SJSA1 (cell line): Measurements from ENCODE around the gene CDC42EP4. TPM values are rescaled to one million over a fixed set of nuclear protein-coding genes. Genes with fewer than 3 reads are reported as not detected.
"Not testable (repeated sequence)": the region's sequence is repeated elsewhere in the genome, so short reads cannot be mapped to it uniquely, and the experiment has no call there.

Source experiments
- DNase-seq, 2 experiments: peaks; one replicate each; pipeline ENCODE4 v3.0.0-alpha.2; 2015 to 2020; ENCODE audit warnings: low spot score in 2 of 2, low read depth in 1 of 2
- H3K27ac ChIP-seq: fragments of 250-450 bp; sonication (Bioruptor Pico); 2 replicates; pipeline ENCODE4 v1.5.1; 2020; ENCODE audit warnings: mild to moderate bottlenecking, moderate library complexity
- H3K27me3 ChIP-seq: fragments of 250-450 bp; sonication (Bioruptor Pico); replicated peaks from 2 replicates; pipeline ENCODE4 v1.5.1; 2020; ENCODE audit warnings: mild to moderate bottlenecking, moderate library complexity
- H3K36me3 ChIP-seq: fragments of 250-450 bp; sonication (Bioruptor Pico); 2 replicates; pipeline ENCODE4 v1.5.1; 2020; ENCODE audit warnings: mild to moderate bottlenecking
- H3K4me1 ChIP-seq: fragments of 250-450 bp; sonication (Bioruptor Pico); replicated peaks from 2 replicates; pipeline ENCODE4 v1.6.1; 2021; ENCODE audit warnings: mild to moderate bottlenecking
- H3K4me3 ChIP-seq: fragments of 250-450 bp; sonication (Bioruptor Pico); 2 replicates; pipeline ENCODE4 v1.5.1; 2020; ENCODE audit warnings: mild to moderate bottlenecking
- H3K9me3 ChIP-seq: fragments of 250-450 bp; sonication (Bioruptor Pico); replicated peaks from 2 replicates; pipeline ENCODE4 v1.5.1; 2020; ENCODE audit warnings: mild to moderate bottlenecking
- total RNA-seq: library from RNA; depleted of rRNA; stranded (reverse); fragments of >200 nt; shearing (Covaris generic); gene quantifications from 2 replicates; pipeline ENCODE4 v1.2.3, GENCODE V29; 2014

The CDC42EP4 gene
- total RNA-seq, 1 experiment from 2014 or later: 76.1 TPM

- DNase-seq: peak; percentile 99
- H3K27ac ChIP-seq: peak overlapping the region; percentile 84
- no peak overlapping the region; the same call in 1 of the 2 replicates for H3K4me3 ChIP-seq
These were observed 26.3 kb upstream of the CDC42EP4 start for GRCh38 chr17:73338050-73338521.

GRCh38 chr17:73337330-73337710 lies 25.5 kb upstream of the CDC42EP4 start:
- H3K36me3 ChIP-seq: no peaks in the 10 kb centered on the region
- no peak for DNase-seq
- no peaks in the 10 kb centered on the region for H3K27me3 ChIP-seq
- no peaks in the 10 kb centered on the region for H3K9me3 ChIP-seq
- H3K4me1 ChIP-seq: peaks cover 51% of the 10 kb centered on the region
- H3K4me3 ChIP-seq: no peak overlapping the region
- no peak overlapping the region; the same call in 1 of the 2 replicates for H3K27ac ChIP-seq

More at GRCh38 chr17:73338050-73338521, 26.3 kb upstream of the CDC42EP4 start:
- Histone ChIP-seq H3K9me3 (no peaks in the 10 kb centered on the region), H3K27me3 (no peaks in the 10 kb centered on the region), H3K4me1 (peaks cover 59% of the 10 kb centered on the region), H3K36me3 (no peaks in the 10 kb centered on the region)

- DNase-seq: no peak
- no peak overlapping the region for H3K4me3 ChIP-seq
- no peaks in the 10 kb centered on the region for H3K27me3 ChIP-seq
- H3K27ac ChIP-seq: no peak overlapping the region
- no peaks in the 10 kb centered on the region for H3K36me3 ChIP-seq
- H3K4me1 ChIP-seq: peaks cover 44% of the 10 kb centered on the region
- H3K9me3 ChIP-seq: no peaks in the 10 kb centered on the region
These were observed 24.9 kb upstream of the CDC42EP4 start for GRCh38 chr17:73336408-73337329.

GRCh38 chr17:73335591-73336407 lies 24.0 kb upstream of the CDC42EP4 start:
- peaks cover 39% of the 10 kb centered on the region for H3K4me1 ChIP-seq
- no peak overlapping the region for H3K4me3 ChIP-seq
- H3K36me3 ChIP-seq: no peaks in the 10 kb centered on the region
- H3K9me3 ChIP-seq: no peaks in the 10 kb centered on the region
- H3K27me3 ChIP-seq: no peaks in the 10 kb centered on the region
- H3K27ac ChIP-seq: no peak overlapping the region
- DNase-seq: no peak

- no peaks in the 10 kb centered on the region for H3K27me3 ChIP-seq
- no peaks in the 10 kb centered on the region for H3K36me3 ChIP-seq
- no peaks in the 10 kb centered on the region for H3K9me3 ChIP-seq
- H3K27ac ChIP-seq: no peak overlapping the region
- no peak overlapping the region for H3K4me3 ChIP-seq
- H3K4me1 ChIP-seq: peaks cover 33% of the 10 kb centered on the region
- DNase-seq: no peak
These were observed 23.1 kb upstream of the CDC42EP4 start for GRCh38 chr17:73334771-73335513.

- not testable (repeated sequence) for DNase-seq, H3K27ac ChIP-seq, H3K36me3 ChIP-seq, H3K4me3 ChIP-seq, H3K9me3 ChIP-seq, H3K27me3 ChIP-seq
- peaks cover 18% of the 10 kb centered on the region for H3K4me1 ChIP-seq
These were observed 21.6 kb upstream of the CDC42EP4 start for GRCh38 chr17:73333445-73333844.

GRCh38 chr17:73331060-73331459 lies 19.3 kb upstream of the CDC42EP4 start:
- H3K4me1 ChIP-seq: no peaks in the 10 kb centered on the region
- no peak for DNase-seq
- no peak overlapping the region for H3K27ac ChIP-seq

GRCh38 chr17:73327676-73328075 lies 15.9 kb upstream of the CDC42EP4 start:
- DNase-seq: no peak
- H3K27ac ChIP-seq: no peak overlapping the region
- no peaks in the 10 kb centered on the region for H3K36me3 ChIP-seq
- H3K4me1 ChIP-seq: peaks cover 17% of the 10 kb centered on the region
- H3K27me3 ChIP-seq: no peaks in the 10 kb centered on the region
- H3K9me3 ChIP-seq: no peaks in the 10 kb centered on the region
- H3K4me3 ChIP-seq: no peak overlapping the region

More at GRCh38 chr17:73331060-73331459, 19.3 kb upstream of the CDC42EP4 start:
- Histone ChIP-seq H3K9me3 (no peaks in the 10 kb centered on the region), H3K27me3 (no peaks in the 10 kb centered on the region), H3K4me3 (no peak overlapping the region), H3K36me3 (no peaks in the 10 kb centered on the region)

GRCh38 chr17:73325527-73325842 lies 13.7 kb upstream of the CDC42EP4 start:
- Histone ChIP-seq H3K9me3 (no peaks in the 10 kb centered on the region), H3K4me3 (no peak overlapping the region), H3K4me1 (peaks cover 30% of the 10 kb centered on the region), H3K27me3 (no peaks in the 10 kb centered on the region), H3K36me3 (no peaks in the 10 kb centered on the region), H3K27ac (no peak overlapping the region)
- DNase-seq: no peak

GRCh38 chr17:73324711-73325526 lies 13.1 kb upstream of the CDC42EP4 start:
- no peak for DNase-seq
- Histone ChIP-seq H3K4me3 (no peak overlapping the region), H3K4me1 (peaks cover 31% of the 10 kb centered on the region), H3K27ac (no peak overlapping the region), H3K36me3 (no peaks in the 10 kb centered on the region), H3K9me3 (no peaks in the 10 kb centered on the region), H3K27me3 (no peaks in the 10 kb centered on the region)

- Histone ChIP-seq H3K36me3 (no peaks in the 10 kb centered on the region), H3K9me3 (no peaks in the 10 kb centered on the region), H3K4me3 (no peak overlapping the region), H3K27ac (peak overlapping the region; percentile 36), H3K27me3 (no peaks in the 10 kb centered on the region), H3K4me1 (peaks cover 31% of the 10 kb centered on the region)
- peak; percentile 58 to 77 for DNase-seq
These were observed 12.3 kb upstream of the CDC42EP4 start for GRCh38 chr17:73324160-73324475.

GRCh38 chr17:73323409-73324159 lies 11.8 kb upstream of the CDC42EP4 start:
- Histone ChIP-seq H3K4me3 (no peak overlapping the region), H3K9me3 (no peaks in the 10 kb centered on the region), H3K36me3 (no peaks in the 10 kb centered on the region), H3K4me1 (peaks cover 31% of the 10 kb centered on the region), H3K27me3 (no peaks in the 10 kb centered on the region), H3K27ac (peak overlapping the region; percentile 36)
- DNase-seq: no peak
